ENCODE results near the gene CPSF4.

GRCh38 chr7:99457650-99458493 is 19.1 kb downstream of the CPSF4 start:
- TF ChIP-seq POLR2A (IDR thresholded peaks at IDR 0.05) (no peak), CTCF (IDR thresholded peaks at IDR 0.05) (no peak), POLR2AphosphoS5 (IDR thresholded peaks at IDR 0.05) (no peak)
